CD4-positive, alpha-beta T cell treated with Interleukin-21 for 1 hour (primary cell): ENCODE results near the gene KCNIP3.
A peak's percentile ranks its signal among the peaks of the same experiment; 100 is the strongest.
"Not testable (repeated sequence)": the region's sequence is repeated elsewhere in the genome, so short reads cannot be mapped to it uniquely, and the experiment has no call there.

Experiments
- DNase-seq: peaks from one replicate; pipeline ENCODE4 v3.0.0-alpha.2; 2020

KCNIP3 gene

GRCh38 chr2:95389245-95390119 is 92.3 kb downstream of the KCNIP3 start:
- peak; percentile 22 for DNase-seq

DNA sequence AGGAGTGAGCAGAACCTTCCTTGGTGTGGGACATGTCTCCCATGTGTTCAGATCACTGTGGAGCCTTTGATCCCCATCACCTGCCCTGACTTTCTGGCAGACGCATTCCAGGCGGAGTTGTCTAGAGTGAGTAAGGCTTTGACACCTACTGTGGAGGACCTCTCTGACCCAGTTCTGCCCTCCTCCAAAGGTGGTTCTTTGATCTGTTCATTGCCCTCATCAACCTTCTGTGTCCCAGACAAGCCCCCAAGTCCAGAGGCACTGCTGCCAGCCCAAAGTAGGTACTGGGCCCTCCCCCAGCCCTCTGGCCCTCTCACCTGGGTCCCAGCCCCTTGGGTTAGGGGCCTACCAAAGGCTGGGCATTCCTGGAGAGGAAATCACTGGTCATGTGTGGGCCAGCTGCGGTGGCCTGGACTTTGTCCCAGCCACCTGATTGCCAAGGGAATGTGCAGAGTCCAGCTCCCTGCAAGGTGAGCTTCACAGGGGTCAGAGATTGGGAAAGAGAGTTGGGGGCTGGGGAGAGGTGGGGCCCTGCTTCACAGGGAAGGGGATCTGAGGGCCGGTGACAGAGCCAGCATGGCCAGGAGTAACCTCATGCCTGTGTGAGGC is 93.2 kb downstream of the KCNIP3 start:
- DNase-seq: no peak

- no peak for DNase-seq
These were observed 93.8 kb downstream of the KCNIP3 start for GRCh38 chr2:95390881-95391321.

GRCh38 chr2:95391641-95392310 is 94.6 kb downstream of the KCNIP3 start:
- no peak for DNase-seq

- DNase-seq: no peak
These were observed 95.2 kb downstream of the KCNIP3 start for GRCh38 chr2:95392320-95392719.

- DNase-seq: no peak
These were observed 95.7 kb downstream of the KCNIP3 start for GRCh38 chr2:95392730-95393455.

DNA sequence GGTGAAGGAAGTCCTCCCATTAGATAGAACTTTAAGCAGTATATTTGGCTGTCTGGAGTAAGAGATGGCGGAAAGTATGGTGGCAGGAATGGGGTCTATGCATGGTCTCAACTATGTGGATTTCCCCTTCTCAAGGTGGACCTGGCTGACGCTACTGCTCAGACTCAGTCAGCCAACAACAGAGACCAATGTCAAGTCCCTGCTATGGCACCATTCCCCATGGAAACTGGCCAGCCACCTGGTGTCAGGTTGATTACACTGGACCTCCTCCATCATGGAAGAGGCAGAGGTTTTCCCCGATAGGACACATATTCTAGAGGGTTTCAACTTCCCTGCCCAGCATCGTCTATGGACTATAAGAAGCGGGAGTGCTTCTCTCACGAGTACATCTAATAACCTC is 96.8 kb downstream of the KCNIP3 start:
- DNase-seq: no peak

DNA sequence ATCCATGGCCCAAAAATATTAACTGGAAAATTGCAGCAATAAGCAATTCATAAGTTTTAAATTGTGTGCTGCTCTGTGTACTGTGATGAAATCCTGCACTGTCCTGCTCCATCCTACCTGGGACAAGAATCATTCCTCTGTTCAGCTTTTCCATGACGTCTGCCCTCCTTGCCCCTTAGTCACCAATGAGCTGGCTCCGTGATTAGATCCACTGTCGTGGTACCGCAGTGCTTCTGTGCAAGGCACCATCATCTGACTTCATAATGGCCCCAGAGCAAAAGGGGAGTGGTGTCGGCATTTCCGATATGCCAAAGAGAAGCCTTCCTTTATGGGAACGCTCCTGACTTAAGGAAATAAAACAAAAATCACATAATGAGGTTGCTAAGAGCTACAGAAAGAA is 101.9 kb downstream of the KCNIP3 start:
- DNase-seq: no peak

DNA sequence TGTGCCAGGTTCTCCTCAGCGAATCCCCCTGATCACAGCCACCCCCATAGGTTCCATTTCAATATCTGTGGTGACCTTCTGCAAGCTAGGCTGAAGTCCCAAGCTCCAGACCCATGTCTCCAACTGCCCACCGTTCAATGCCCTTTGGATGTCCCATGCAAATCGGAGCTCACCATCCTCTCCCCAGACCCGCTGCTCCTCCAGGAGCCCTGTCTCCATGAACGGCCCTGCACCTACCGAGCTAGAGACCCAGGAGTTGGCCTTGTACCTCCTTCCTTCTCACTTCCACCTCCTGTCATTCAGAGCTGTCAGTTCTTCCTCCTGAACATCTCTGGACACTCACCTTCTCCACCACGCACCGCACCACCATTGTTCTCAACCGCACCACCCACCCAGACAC is 104.3 kb downstream of the KCNIP3 start:
- no peak for DNase-seq

DNA sequence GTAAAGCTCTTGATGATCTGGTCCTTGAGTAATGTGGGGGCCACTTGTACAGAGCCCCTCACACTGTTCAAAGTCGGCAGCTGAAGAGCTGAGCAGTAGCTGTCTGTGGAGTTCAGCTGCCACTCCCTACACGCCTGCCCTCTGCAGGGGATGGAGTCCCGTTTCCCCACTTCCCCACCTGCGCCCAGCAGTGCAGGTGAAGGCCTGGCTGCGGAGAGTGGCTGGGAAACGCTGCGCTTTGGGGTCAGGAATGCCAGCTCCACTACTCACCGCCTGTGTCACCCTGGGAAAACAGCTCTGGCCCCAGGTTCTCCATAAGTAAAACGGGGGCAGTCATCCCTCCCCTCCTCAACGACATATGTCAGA is 104.8 kb downstream of the KCNIP3 start:
- DNase-seq: peak; percentile 8

GRCh38 chr2:95402370-95403203 is 105.4 kb downstream of the KCNIP3 start, which contains the start of gene FAHD2A:
TSS of gene FAHD2A (plus strand) at chr2:95402708. CDS start at chr2:95405559, 2,851 bp downstream.
- peak; percentile 91 for DNase-seq

DNA sequence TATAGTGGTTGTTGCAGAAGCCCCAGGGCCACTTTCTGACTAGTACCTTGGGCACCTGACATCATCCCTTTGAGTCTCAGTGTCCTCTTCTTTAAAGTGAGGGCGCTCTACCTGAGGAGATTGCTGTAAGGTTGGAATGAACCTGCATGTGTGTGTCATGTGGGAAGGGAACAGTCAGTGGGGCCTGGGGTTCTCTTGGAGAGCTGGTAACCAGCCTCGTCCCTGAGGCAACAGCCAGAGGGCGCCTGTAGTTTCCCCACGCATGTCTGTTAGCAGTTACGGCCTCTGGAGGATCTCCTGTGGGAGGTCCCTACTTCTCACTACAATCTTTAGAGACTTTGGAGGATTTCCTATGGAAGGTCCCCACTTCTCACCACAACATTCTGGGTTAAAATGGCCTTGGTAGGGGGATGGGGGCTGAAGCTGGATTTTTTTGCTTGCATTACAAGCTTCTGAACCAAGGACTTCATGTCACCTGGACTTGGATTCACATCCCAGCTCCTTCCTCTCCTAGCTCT is 106.1 kb downstream of the KCNIP3 start:
- DNase-seq: peak; percentile 44

DNA sequence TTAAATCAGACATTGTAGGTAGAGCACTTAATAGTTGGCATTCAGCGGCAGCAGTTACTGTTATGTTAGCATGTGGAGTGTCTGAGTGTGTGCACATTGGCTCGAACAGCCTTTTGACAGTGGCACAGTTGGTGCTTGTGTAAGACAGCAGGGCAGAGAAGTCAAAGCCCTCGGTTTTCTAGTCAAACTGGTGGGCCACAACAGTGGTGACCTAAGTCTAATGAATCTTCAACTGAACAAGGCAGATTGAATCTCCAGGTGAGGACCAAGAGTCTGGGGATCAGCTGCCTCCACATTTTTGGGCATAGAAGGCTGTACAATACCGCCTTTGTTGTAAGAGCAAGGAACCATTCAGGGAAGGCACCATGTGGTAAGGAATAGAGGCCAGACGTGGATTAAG is 106.7 kb downstream of the KCNIP3 start:
- not testable (repeated sequence) for DNase-seq

GRCh38 chr2:95404676-95405075 is 107.5 kb downstream of the KCNIP3 start:
- DNase-seq: not testable (repeated sequence)

DNA sequence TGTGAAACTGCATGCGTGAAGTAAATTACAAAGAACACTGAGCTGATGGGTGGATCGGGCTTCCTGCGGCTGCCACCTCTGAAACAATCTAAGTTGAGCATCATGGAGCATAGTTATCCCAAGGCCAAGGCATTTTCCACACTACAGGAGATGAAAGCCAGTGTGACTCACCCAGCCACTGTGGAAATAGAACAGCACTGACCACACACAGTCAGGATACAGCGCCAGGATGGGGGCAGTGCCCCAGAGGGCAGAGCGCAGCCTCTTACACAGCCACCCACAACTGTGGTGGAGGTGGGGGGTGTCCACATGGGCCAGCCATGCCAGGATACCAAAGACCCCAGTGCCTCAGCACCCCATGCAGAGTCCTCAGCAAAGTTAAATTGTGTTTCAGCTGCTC is 114.1 kb downstream of the KCNIP3 start:
- not testable (repeated sequence) for DNase-seq

GRCh38 chr2:95414015-95414594 is 117.0 kb downstream of the KCNIP3 start:
- peak; percentile 51 for DNase-seq

DNA sequence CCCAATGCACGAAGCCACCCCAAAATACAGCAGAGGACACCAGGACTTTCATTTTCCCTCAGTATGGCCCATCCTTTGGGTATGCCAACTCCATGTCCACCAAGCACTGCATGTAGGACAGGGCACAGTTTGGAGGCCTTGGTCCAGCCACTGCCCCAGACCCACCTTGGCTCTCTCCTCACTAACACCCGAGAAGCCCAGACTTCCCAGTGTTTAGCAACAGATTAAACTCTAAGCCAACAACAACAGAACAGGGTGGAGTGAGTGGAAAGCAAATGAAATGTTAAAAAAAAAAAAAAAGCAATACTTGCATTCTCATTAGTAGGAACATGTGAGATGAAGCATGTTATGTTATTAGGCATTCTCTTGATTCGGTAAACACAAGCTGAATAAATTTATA is 118.0 kb downstream of the KCNIP3 start:
- DNase-seq: not testable (repeated sequence)

GRCh38 chr2:95415561-95415960 is 118.4 kb downstream of the KCNIP3 start:
- DNase-seq: not testable (repeated sequence)

- DNase-seq: not testable (repeated sequence)
These were observed 130.2 kb downstream of the KCNIP3 start for GRCh38 chr2:95427196-95427867.

- DNase-seq: not testable (repeated sequence)
These were observed 132.8 kb downstream of the KCNIP3 start for GRCh38 chr2:95429748-95430467.
